Suprapubic skin (tissue), 4 donors: Measurements from ENCODE around the gene C15orf61. TPM values are rescaled to one million over a fixed set of nuclear protein-coding genes. Genes with fewer than 3 reads are reported as not detected.

Source experiments
- DNase-seq, 2 donors: peaks; one replicate each; pipeline ENCODE4 v3.0.0-alpha.2; 2019; ENCODE audit warnings: low spot score in 2 of 2
- H3K27ac ChIP-seq: fragments of 200-600 bp; sonication (generic); one replicate; pipeline ENCODE4 v1.5.1; 2019
- H3K27me3 ChIP-seq: fragments of 200-600 bp; sonication (generic); one replicate; pipeline ENCODE4 v1.5.1; 2019
- H3K36me3 ChIP-seq: fragments of 200-600 bp; sonication (generic); one replicate; pipeline ENCODE4 v1.5.1; 2019
- H3K4me1 ChIP-seq: fragments of 200-600 bp; sonication (generic); one replicate; pipeline ENCODE4 v1.5.1; 2019
- H3K4me3 ChIP-seq: fragments of 200-600 bp; sonication (generic); one replicate; pipeline ENCODE4 v1.5.1; 2019; ENCODE audit warnings: mild to moderate bottlenecking
- H3K9me3 ChIP-seq: fragments of 200-600 bp; sonication (generic); one replicate; pipeline ENCODE4 v1.5.1; 2019
- EP300 ChIP-seq: sonication (generic); formaldehyde crosslinking; IDR thresholded peaks from one replicate; pipeline ENCODE4 v1.6.1; 2017; ENCODE audit warnings: antibody characterized with exemption
- POLR2A ChIP-seq, 2 donors: fragments of 450-650 bp; IDR thresholded peaks; one replicate each; pipeline ENCODE4 v1.6.1; 2017; ENCODE audit warnings: antibody characterized with exemption in 2 of 2, mild to moderate bottlenecking in 2 of 2, moderate library complexity in 2 of 2
- POLR2AphosphoS5 ChIP-seq, 3 donors: sonication (generic); formaldehyde crosslinking; IDR thresholded peaks; one replicate each; pipeline ENCODE4 v1.6.1; 2017; ENCODE audit warnings: antibody characterized with exemption in 3 of 3
- WGBS: methylation state at CpG from one replicate; pipeline ENCODE4 v1.1.5; 2018; 5-methylcytosine and 5-hydroxymethylcytosine counted together
- total RNA-seq, 4 donors: library from RNA; depleted of rRNA; stranded (reverse); fragments of >200 nt; gene quantifications; one replicate each; pipeline ENCODE4 v1.1.0, GENCODE V29; 2016
- TF ChIP-seq, protein P1 (sequence below), 2 donors: fragments of 200-600 bp in 1 of 2; fragments of 450-650 bp in 1 of 2; sonication (generic) in 1 of 2; IDR thresholded peaks; one replicate each; pipeline ENCODE4 v1.5.1; 2016 to 2019; ENCODE audit warnings: antibody characterized with exemption in 2 of 2, mild to moderate bottlenecking in 1 of 2, moderate library complexity in 1 of 2

The C15orf61 gene
- total RNA-seq, 4 donors from 2014 or later = 12.8 to 23.6 (median 16.8) TPM

DNA sequence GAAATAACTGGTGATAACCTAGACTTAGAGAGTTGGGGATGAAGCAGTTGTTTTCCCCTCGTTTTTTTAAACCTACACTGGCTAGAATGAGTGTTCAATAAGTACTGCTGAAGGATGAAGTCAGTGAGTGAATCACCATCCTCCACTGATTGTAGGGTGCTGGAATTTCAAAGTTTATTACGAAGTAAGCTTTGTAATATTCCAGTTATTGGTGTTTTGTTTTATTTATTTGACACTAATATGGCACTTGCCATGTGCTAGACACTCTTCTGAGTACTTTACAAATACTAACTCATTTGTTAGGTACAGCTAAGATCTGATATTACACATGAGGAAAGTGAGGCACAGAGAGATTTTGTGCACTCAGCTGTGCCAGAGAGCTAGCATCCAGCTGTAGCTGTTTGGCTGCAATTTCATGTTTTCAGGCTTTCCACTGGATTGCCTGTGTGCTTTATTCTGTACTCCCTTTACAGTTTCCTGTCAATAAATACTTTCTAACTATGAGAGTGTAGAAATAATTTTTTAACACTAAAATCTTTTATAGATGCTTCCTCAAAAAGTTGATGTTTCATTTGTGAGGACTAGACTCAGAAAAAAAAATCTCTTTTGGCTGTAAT, 27.4 kb downstream of the C15orf61 start:
- TF ChIP-seq POLR2A (IDR thresholded peaks at IDR 0.05) = no peak
- no peak for TF ChIP-seq POLR2AphosphoS5 (IDR thresholded peaks at IDR 0.05)
- TF ChIP-seq, protein P1, sequence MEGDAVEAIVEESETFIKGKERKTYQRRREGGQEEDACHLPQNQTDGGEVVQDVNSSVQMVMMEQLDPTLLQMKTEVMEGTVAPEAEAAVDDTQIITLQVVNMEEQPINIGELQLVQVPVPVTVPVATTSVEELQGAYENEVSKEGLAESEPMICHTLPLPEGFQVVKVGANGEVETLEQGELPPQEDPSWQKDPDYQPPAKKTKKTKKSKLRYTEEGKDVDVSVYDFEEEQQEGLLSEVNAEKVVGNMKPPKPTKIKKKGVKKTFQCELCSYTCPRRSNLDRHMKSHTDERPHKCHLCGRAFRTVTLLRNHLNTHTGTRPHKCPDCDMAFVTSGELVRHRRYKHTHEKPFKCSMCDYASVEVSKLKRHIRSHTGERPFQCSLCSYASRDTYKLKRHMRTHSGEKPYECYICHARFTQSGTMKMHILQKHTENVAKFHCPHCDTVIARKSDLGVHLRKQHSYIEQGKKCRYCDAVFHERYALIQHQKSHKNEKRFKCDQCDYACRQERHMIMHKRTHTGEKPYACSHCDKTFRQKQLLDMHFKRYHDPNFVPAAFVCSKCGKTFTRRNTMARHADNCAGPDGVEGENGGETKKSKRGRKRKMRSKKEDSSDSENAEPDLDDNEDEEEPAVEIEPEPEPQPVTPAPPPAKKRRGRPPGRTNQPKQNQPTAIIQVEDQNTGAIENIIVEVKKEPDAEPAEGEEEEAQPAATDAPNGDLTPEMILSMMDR (IDR thresholded peaks at IDR 0.05) = no peak
- no peak for TF ChIP-seq EP300
- 55% methylated on average over 2 of the region's 2 CpGs for WGBS
- Histone ChIP-seq H3K27ac (no peak overlapping the region), H3K4me3 (no peak overlapping the region), H3K27me3 (no peaks in the 10 kb centered on the region), H3K36me3 (peaks cover 22% of the 10 kb centered on the region), H3K4me1 (peaks cover 35% of the 10 kb centered on the region), H3K9me3 (no peaks in the 10 kb centered on the region)
- no peak for DNase-seq

DNA sequence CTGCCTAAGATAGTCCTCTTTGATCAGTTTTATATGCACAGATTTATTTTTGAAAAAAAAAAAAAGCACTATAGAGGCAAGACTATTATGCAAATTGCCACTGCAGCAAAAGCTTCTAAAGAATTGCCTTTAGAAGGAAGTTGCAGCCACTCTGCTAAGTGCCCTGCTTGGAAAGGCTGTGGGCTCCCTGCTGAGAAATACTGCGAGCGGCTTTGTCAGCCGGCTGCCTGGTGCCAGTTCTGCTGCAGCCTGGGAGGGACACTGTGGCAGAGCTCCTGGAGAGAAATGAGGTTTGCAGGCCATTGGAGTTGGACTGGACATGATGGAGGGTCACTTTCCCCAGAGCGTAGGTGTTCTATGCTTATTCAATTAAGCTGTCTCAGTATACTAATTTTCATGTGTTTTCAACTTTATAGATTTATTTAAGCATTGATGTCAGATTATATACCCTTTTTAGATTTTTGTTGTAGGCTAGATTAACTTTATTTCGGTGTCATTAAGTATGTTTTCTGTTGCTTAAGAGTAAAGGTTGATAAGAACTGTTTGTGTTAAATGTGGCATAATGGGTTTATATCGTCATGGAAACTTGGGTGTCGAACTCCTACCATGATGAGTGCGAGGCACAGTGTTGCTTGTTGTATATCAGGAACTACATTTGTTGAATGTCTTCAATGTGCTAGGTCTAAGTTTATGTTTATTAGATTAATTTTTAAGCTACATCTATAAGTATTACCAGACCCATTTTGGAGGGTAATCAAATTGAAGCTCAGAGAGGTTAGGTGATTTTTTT, 28.1 kb downstream of the C15orf61 start:
- no peak for DNase-seq
- 86% methylated on average over 8 of the region's 8 CpGs for WGBS
- TF ChIP-seq POLR2AphosphoS5 (IDR thresholded peaks at IDR 0.05) = no peak
- Histone ChIP-seq H3K27me3 (no peaks in the 10 kb centered on the region), H3K4me1 (peaks cover 28% of the 10 kb centered on the region), H3K36me3 (peaks cover 22% of the 10 kb centered on the region), H3K9me3 (no peaks in the 10 kb centered on the region), H3K4me3 (no peak overlapping the region), H3K27ac (no peak overlapping the region)

DNA sequence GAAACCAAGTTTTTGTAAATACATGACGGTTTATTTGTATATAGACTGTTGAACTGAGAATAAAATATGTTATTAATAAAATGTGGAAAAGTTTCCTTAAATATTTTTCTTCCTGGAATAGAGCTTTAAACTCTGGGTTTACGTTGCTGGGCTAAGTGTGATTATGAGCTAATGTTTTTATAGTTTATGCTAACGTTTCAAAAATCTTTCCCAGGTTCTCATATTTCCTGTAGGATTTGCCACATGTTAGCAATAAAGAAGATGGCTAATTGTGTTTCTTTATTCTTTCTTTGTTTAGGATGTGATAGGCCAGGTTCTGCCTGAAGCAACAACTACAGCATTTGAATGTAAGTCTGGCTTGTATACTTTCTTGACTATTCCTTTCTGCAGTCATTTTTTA, 28.8 kb downstream of the C15orf61 start:
- Histone ChIP-seq H3K9me3 (no peaks in the 10 kb centered on the region), H3K36me3 (peaks cover 22% of the 10 kb centered on the region), H3K4me3 (no peak overlapping the region), H3K27me3 (no peaks in the 10 kb centered on the region), H3K27ac (no peak overlapping the region), H3K4me1 (peaks cover 21% of the 10 kb centered on the region)
- no peak for DNase-seq
- no peak for TF ChIP-seq POLR2A (IDR thresholded peaks at IDR 0.05)
- TF ChIP-seq, protein P1 (IDR thresholded peaks at IDR 0.05) = no peak
- 67% methylated on average over 3 of the region's 3 CpGs for WGBS

DNA sequence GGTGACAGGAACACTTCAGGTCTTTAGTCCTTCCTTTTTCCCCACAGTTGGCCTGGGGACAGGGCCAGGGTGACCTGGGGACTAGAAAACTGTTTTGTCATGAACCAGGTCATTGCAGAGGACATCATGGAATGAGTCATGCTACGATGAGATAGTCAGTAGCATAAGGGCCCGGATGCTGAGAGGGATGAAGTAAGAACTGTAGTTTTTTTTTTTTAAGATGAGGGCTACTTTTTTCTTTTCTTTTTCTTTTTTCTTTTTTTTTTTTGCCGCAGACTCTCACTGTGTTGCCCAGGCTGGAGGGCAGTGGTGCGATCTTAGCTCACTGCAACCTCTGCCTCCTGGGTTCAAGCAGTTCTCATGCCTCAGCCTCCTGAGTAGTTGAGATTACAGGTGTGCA, 29.6 kb downstream of the C15orf61 start:
- Histone ChIP-seq H3K4me3 (no peak overlapping the region), H3K27me3 (no peaks in the 10 kb centered on the region), H3K4me1 (peaks cover 15% of the 10 kb centered on the region), H3K27ac (no peak overlapping the region), H3K36me3 (peaks cover 29% of the 10 kb centered on the region), H3K9me3 (no peaks in the 10 kb centered on the region)
- DNase-seq = no peak
- TF ChIP-seq, protein P1 (IDR thresholded peaks at IDR 0.05) = no peak
- no peak for TF ChIP-seq POLR2A (IDR thresholded peaks at IDR 0.05)
- no peak for TF ChIP-seq POLR2AphosphoS5 (IDR thresholded peaks at IDR 0.05)
- no peak for TF ChIP-seq EP300
- 76% methylated on average over 4 of the region's 4 CpGs for WGBS

DNA sequence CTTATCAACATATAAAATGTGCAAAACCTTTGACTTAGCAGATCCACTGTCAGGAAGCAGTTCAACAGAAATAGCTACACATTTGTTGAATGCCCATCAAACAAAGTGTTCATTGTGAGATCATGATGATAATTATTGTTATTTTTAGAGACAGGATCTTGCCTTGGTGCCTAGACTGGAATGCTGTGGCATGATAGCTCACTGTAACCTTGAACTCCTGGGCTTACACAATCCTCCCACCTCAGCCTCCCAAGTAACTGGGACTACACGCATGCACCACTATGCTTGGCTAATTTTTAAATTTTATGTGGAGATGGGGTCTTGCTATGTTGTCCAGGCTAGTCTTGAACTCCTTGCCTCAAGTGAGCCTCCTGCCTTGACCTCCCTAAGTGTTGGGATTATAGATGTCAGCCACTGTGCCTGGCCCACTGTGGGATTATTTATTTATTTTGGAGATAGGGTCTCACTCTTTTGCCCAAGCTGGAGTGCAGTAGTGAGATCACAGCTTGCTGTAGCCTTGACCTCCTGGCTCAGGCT, 30.3 kb downstream of the C15orf61 start:
- Histone ChIP-seq H3K27ac (no peak overlapping the region), H3K9me3 (no peaks in the 10 kb centered on the region), H3K27me3 (no peaks in the 10 kb centered on the region), H3K4me1 (peaks cover 15% of the 10 kb centered on the region), H3K36me3 (peaks cover 27% of the 10 kb centered on the region), H3K4me3 (no peak overlapping the region)
- no peak for DNase-seq
- no peak for TF ChIP-seq POLR2AphosphoS5 (IDR thresholded peaks at IDR 0.05)
- TF ChIP-seq, protein P1 (IDR thresholded peaks at IDR 0.05) = no peak
- TF ChIP-seq EP300 = no peak
- no peak for TF ChIP-seq POLR2A (IDR thresholded peaks at IDR 0.05)
- 83% methylated on average over 1 of the region's 1 CpG for WGBS
